ENCODE results near the gene TMEM255A. TPM values are rescaled to one million over a fixed set of nuclear protein-coding genes. Genes with fewer than 3 reads are reported as not detected.

The TMEM255A gene
- total and polyA plus RNA-seq, 2 donors (not counting 1 experiment from before 2014, with no cell fraction given), result under 0.01 to 0.93 TPM

DNA sequence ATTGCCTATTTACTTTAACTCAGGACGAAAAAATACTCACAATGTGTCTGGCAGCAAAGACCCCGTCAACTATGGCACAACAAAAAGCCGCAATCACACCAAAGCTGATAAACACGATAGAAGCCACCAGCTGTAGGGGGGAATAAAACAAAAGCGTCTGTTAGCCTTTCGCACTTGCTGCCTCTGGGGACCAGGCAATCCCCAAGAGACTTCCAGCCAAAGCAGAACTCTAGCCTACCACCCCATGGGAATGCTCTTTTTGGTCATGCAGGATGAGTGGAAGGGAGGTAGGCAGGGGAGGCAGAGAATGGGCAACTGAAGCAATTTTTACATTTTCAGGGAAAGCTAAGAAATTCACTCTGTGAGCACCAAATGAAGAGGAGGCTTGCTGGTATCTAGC, 20.1 kb downstream of the TMEM255A start:
- Histone ChIP-seq H3K4me1 (ENCODE audit: control insufficient read depth, extremely low read depth, insufficient read depth, low read length) (no peaks in the 10 kb centered on the region), H3K4me3 (replicated peaks in 1 of 4; ENCODE audit: control extremely low read depth in 1 of 4, insufficient read depth in 1 of 4, low read depth in 3 of 4, low read length in 4 of 4) (no peak overlapping the region), H3K9ac (ENCODE audit: insufficient read depth, low read length) (no peak overlapping the region), H3K4me2 (ENCODE audit: extremely low read depth, insufficient read depth, low read length) (no peak overlapping the region), H3K9me3 (ENCODE audit: control insufficient read depth, insufficient read depth, low read depth, low read length) (no peaks in the 10 kb centered on the region), H4K20me1 (ENCODE audit: control insufficient read depth, extremely low read depth, insufficient read depth, low read length) (no peaks in the 10 kb centered on the region), H3K27me3 (ENCODE audit: control insufficient read depth, insufficient read depth, low read length) (no peaks in the 10 kb centered on the region), H3K27ac (ENCODE audit: insufficient read depth, low read length) (no peak overlapping the region), H3K79me2 (ENCODE audit: control insufficient read depth, insufficient read depth, low read length) (no peaks in the 10 kb centered on the region), H2AFZ (ENCODE audit: low read length) (no peak overlapping the region), H3K36me3 (ENCODE audit: control insufficient read depth, insufficient read depth, low read length) (no peaks in the 10 kb centered on the region)
- TF ChIP-seq, protein P1, sequence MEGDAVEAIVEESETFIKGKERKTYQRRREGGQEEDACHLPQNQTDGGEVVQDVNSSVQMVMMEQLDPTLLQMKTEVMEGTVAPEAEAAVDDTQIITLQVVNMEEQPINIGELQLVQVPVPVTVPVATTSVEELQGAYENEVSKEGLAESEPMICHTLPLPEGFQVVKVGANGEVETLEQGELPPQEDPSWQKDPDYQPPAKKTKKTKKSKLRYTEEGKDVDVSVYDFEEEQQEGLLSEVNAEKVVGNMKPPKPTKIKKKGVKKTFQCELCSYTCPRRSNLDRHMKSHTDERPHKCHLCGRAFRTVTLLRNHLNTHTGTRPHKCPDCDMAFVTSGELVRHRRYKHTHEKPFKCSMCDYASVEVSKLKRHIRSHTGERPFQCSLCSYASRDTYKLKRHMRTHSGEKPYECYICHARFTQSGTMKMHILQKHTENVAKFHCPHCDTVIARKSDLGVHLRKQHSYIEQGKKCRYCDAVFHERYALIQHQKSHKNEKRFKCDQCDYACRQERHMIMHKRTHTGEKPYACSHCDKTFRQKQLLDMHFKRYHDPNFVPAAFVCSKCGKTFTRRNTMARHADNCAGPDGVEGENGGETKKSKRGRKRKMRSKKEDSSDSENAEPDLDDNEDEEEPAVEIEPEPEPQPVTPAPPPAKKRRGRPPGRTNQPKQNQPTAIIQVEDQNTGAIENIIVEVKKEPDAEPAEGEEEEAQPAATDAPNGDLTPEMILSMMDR (conservative IDR thresholded peaks at IDR 0.05 in 1 of 2, IDR thresholded peaks at IDR 0.05 in 1 of 2; ENCODE audit: low read depth in 1 of 2, low read length in 2 of 2), result no peak
- TF ChIP-seq EZH2 (IDR thresholded peaks at IDR 0.05; ENCODE audit: low read length, missing control alignments), result no peak
- no peak for DNase-seq (ENCODE audit: low read depth in 2 of 2)

DNA sequence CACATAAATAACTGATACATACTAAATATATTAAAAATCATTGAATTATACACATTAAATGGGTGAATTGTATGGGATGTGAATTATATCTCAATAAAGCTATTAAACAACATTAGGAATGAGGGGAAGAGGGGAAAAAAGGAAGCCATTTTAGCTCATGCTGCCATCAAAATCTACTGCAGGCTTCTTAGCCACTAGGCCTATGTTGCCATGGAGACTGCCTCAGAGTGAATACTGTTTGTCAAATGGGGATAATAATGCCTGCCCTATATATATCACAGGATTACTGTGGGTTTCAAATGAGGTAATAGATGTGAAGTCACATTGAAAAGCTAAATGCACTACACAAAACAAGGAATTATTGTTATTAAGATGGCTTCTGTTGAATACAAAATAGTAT, 21.2 kb downstream of the TMEM255A start:
- DNase-seq (ENCODE audit: low read depth in 2 of 2), result no peak
- no peaks in the 10 kb centered on the region for H3K36me3 ChIP-seq (ENCODE audit: control insufficient read depth, insufficient read depth, low read length)

DNA sequence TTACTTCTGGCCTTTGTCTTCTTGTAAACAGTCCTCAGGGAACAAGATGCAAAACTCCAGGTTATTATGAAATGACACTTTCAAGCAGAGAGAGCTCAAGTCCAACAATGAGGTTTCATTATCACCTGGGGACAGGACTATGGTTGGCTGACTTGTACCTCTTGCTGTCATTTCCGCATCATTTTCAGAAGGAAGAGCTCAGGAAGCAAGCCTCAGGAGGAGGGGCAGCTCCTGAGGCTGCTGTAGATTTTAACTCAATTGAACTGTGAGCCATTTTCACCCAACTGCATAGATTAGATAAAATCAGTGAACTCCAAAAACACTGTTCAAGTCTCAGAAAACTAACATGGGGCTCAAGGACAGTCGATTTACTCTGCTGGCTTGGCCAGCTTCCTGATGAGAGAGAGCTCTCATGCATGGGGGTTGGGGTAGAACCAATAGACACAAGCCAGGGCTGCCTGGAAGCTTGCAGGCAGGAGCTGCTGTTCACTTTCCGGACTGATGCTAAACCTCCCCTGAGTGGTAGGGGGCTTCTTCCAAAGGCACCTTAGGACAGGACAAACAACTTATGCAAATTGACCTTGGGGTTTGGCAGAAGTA, 23.6 kb downstream of the TMEM255A start:
- no peak overlapping the region for H3K27ac ChIP-seq (ENCODE audit: insufficient read depth, low read length)
- no peak overlapping the region for H3K4me3 ChIP-seq (replicated peaks in 1 of 4; ENCODE audit: control extremely low read depth in 1 of 4, insufficient read depth in 1 of 4, low read depth in 3 of 4, low read length in 4 of 4)
- DNase-seq (ENCODE audit: low read depth in 2 of 2), result no peak
- H2AFZ ChIP-seq (ENCODE audit: low read length), result no peak overlapping the region
- no peak overlapping the region for H3K9ac ChIP-seq (ENCODE audit: insufficient read depth, low read length)
- no peaks in the 10 kb centered on the region for H3K9me3 ChIP-seq (ENCODE audit: control insufficient read depth, insufficient read depth, low read depth, low read length)
- H3K36me3 ChIP-seq (ENCODE audit: control insufficient read depth, insufficient read depth, low read length), result no peaks in the 10 kb centered on the region
- H4K20me1 ChIP-seq (ENCODE audit: control insufficient read depth, extremely low read depth, insufficient read depth, low read length), result no peaks in the 10 kb centered on the region
- H3K4me2 ChIP-seq (ENCODE audit: extremely low read depth, insufficient read depth, low read length), result no peak overlapping the region
- H3K79me2 ChIP-seq (ENCODE audit: control insufficient read depth, insufficient read depth, low read length), result no peaks in the 10 kb centered on the region
- H3K27me3 ChIP-seq (ENCODE audit: control insufficient read depth, insufficient read depth, low read length), result no peaks in the 10 kb centered on the region
- TF ChIP-seq, protein P1 (conservative IDR thresholded peaks at IDR 0.05 in 1 of 2, IDR thresholded peaks at IDR 0.05 in 1 of 2; ENCODE audit: low read depth in 1 of 2, low read length in 2 of 2), result no peak
- TF ChIP-seq EZH2 (IDR thresholded peaks at IDR 0.05; ENCODE audit: low read length, missing control alignments), result no peak
- H3K4me1 ChIP-seq (ENCODE audit: control insufficient read depth, extremely low read depth, insufficient read depth, low read length), result no peaks in the 10 kb centered on the region

More for the DNA sequence above, 21.2 kb downstream of the TMEM255A start:
- H3K4me3 ChIP-seq (replicated peaks in 1 of 4; ENCODE audit: control extremely low read depth in 1 of 4, insufficient read depth in 1 of 4, low read depth in 3 of 4, low read length in 4 of 4), result no peak overlapping the region
- TF ChIP-seq, protein P1 (conservative IDR thresholded peaks at IDR 0.05 in 1 of 2, IDR thresholded peaks at IDR 0.05 in 1 of 2; ENCODE audit: low read depth in 1 of 2, low read length in 2 of 2), result no peak
- no peak for TF ChIP-seq EZH2 (IDR thresholded peaks at IDR 0.05; ENCODE audit: low read length, missing control alignments)
- no peaks in the 10 kb centered on the region for H3K79me2 ChIP-seq (ENCODE audit: control insufficient read depth, insufficient read depth, low read length)
- no peaks in the 10 kb centered on the region for H3K4me1 ChIP-seq (ENCODE audit: control insufficient read depth, extremely low read depth, insufficient read depth, low read length)
- H4K20me1 ChIP-seq (ENCODE audit: control insufficient read depth, extremely low read depth, insufficient read depth, low read length), result no peaks in the 10 kb centered on the region
- H2AFZ ChIP-seq (ENCODE audit: low read length), result no peak overlapping the region
- no peaks in the 10 kb centered on the region for H3K27me3 ChIP-seq (ENCODE audit: control insufficient read depth, insufficient read depth, low read length)
- H3K9ac ChIP-seq (ENCODE audit: insufficient read depth, low read length), result no peak overlapping the region
- H3K4me2 ChIP-seq (ENCODE audit: extremely low read depth, insufficient read depth, low read length), result no peak overlapping the region
- no peaks in the 10 kb centered on the region for H3K9me3 ChIP-seq (ENCODE audit: control insufficient read depth, insufficient read depth, low read depth, low read length)
- H3K27ac ChIP-seq (ENCODE audit: insufficient read depth, low read length), result no peak overlapping the region

Data from fibroblast of lung (primary cell).